KG1 (cell line): ENCODE measurements around the gene IGFBP4.

Source experiments
- DNase-seq: peaks from one replicate; lab custom pipeline; 2025; lab: John Stamatoyannopoulos, UW

Gene IGFBP4

DNA sequence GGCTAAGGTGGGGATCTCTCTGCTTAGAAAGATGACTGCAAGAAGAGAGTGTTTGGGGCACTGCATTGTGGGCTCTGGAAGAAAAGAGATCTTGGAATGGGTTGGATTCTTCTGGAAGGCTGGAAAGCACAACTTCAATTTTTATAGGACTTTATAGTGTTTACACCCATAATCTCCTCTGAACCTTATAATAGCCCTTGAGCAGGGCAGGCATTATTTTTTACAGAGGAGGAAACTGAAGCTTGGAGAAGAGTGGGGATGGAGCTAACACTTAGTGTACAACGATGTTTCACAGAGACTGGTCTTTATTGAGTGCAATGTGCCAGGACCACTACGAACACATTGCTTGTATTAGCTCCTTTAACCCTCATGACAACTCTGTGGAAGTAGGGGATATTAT is 47.7 kb downstream of the IGFBP4 start:
- DNase-seq = no peak

DNA sequence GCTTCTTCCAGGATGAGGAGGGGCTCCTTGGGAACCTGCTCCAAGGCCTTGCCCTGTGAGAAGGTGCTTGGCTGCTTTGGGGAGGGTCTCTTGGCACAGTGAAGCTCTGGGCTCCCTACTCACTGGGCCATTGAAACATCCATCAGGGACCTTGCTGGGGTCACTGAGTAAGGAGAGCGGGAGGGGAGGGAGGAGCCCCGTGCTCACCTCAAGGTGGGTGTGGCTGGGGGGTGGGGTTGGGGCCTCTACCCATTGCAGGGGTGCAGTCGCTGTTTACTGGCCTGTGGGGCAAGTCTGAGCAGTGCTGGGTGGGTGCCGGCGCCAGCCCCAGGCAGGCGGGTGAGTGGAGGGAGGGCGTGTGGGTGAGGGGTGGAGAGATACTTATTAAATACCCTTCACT is 48.2 kb downstream of the IGFBP4 start:
- no peak for DNase-seq

DNA sequence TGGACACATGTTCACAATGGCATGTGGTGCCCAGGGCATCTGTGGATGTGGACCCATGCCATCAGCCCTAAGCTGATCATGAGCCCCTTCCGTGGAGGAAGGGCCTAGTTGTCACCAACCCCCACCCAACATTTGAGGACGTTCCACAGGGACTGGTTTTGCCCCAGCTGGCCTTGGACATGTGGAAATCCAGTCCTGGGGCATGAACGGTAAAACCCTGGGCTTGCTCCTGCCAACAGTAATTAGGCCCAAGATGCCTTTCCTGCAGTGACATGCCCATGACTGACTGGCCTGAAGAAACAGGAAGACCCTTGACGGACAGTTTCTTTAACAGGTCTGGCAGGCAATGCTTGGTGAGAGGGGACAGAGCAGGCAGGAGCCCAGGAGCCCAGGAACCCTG is 50.4 kb downstream of the IGFBP4 start:
- no peak for DNase-seq

DNA sequence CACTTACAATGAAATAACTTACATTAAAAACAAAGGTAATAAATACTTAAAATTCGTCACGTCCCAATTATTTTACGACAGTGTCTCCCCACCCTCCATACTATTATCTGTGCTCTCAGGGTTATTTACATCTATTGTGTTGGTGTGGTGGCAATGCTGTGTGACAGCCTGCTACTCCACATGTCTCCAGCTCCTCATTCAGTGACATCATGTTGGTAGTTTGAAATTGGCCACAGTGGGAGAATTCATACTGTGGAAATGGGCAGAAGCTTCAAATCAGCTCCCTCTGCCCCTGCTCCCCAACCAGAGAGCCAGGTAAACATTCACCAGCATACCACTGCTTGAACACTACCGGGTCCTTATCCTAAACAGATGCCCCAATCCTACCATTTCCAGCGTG is 51.9 kb downstream of the IGFBP4 start:
- DNase-seq = no peak

DNA sequence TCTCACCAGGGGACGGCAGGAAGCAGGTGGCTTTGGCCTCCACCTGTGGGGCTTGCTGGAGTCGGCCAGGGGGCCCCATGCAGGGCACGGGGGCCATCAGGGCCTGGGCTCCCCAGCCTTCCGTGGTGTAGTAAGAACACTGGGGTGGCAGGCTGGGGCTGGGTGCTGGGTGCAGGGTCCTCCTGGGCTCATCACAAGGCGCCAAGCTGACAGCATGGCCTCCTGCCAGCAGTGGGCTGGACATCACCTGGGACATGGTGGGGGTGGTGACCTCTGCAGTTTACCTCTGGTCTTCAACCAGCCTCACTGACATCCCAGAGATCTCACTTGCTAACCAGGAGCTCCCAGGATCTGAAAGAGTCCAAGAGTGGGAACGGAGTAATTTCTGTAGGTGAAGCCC is 52.9 kb downstream of the IGFBP4 start:
- no peak for DNase-seq

DNA sequence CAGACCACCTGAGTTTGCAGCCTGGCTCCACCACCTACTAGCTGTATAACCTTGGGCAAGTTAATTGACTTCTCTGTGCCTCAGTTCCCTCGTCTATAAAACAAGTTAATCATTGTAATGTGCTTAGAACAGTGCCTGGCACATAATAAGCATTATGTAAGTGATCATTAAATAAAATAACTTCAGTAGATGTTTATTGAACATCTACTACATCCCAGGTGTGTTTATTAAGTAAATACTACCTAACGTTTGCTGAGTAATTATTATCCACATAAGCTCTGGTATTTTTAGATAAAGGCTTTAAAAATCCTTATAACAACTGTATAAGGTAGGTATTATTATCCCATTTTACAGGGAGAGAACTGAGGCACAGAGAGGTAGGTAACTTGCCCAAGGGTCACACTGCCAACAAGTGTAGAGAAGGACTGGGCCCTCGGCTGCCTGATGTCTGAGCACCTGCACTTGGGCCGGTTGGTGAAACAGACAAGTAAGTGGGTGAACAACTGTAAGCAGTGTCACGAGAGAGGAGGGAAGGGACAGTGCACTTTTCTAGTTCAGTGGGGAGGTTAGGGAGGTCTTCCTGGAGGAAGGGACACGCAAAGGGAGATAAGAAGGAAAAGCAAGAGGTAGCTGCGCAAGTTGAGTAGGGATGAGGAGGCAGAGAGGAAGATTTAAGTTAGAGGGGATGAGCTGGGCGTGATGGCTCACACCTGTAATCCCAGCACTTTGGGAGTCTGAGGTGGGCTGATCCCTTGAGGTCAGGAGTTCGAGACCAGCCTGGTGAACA is 53.6 kb downstream of the IGFBP4 start:
- DNase-seq = no peak

DNA sequence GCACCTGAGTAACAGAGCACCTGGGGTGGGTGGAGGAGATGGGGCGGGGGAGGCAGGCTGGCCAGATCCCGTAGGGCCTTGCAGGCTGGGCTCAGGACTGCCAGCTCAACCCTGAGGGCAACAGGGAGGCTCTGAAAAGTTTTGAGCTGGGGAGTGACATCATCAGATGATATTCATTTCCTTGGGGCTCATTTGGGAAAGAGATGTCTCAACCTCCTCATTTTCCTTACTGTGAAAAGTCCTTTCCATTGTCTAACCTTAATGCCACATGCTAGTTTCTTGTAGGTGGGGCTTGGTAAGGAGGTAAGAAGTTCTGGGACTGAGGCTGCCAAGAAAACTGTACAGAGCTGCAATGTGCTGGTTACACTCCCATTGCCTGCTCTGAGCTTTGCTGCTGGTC is 54.4 kb downstream of the IGFBP4 start:
- no peak for DNase-seq

DNA sequence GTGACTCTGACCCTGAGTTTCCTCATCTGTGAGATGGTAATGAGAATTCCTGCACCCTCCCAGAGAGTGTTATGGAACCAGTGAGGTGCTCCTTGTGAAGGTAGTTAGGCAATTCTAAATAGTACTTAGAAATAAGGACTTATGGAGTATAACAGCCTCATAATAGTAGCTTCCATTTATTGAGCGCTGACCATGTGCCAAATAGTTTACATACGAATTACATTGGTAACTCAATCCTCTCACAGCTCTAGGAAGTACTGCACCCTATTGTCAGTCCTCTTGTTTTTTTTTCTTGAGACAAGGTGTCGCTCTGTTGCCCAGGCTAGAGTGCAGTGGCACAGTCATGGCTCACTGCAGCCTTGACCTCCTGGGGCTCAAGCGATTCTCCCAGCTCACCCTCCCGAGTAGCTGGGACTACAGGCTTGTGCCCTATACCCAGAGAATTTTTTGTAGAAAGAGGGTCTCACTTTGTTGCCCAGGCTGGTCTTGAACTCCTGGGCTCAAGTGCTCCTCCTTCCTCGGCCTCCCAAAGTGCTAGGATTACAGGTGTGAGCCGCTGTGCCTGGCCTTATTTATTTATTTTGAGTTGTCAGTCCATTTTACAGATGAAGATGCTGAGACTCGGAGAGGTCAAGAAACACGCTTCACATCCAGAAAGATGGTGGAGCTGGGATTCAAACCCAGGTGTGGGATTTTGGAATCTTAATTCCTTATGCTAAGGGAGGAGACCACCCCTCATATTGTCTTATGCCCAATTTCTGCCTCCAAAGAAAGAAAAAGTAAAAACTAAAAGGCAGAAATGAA is 55.2 kb downstream of the IGFBP4 start:
- DNase-seq = no peak

DNA sequence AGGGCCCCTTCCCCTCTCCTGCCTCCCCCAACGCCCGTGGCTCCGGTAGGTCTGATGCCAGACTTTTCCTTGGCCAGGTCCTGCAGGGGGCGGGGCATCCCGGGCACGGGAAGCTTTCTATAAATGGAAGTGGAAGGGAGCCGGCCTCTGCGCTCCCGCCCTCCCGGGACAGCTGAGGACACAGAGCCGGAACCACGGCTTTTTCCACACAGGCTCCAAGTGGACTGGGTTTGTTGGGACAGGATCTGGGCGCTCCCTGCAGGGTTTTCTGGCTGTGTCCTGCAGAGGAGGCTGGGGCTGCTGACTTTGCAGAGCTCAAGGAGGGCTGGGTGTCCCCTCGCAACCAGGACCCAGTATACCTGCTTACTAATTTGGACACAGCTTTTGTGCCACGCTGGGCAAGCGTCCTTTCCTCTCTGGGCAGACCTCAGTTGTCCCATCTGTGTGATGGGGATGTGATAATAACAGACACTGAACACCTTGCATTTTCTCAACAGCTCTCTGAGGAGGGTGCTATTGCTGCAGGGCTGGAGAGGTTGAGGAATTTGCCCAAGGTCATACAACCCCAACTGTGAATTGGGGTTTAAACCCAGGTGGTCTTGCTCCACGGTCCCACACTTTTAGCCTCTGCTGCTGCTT is 56.4 kb downstream of the IGFBP4 start:
- no peak for DNase-seq

DNA sequence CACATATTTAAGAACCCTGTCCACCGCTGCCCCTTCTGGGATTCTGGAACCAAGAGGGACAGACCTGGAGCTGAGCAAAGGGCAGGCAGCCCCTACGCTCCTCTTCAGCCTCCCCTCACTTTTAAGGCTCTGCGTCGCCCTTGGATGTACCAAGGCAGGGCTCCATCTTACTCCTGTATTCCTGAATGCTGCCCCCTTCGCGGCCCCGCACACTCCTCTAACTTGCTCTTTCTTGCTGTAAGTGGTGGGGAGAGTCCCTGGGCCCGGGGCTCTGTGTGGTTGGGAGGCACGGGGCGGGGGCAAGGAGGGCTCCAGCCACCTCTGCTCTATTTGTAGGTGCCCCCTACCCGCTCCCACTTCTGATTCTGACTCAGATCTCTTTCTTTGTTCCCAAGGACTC is 56.9 kb downstream of the IGFBP4 start:
- DNase-seq = no peak

DNA sequence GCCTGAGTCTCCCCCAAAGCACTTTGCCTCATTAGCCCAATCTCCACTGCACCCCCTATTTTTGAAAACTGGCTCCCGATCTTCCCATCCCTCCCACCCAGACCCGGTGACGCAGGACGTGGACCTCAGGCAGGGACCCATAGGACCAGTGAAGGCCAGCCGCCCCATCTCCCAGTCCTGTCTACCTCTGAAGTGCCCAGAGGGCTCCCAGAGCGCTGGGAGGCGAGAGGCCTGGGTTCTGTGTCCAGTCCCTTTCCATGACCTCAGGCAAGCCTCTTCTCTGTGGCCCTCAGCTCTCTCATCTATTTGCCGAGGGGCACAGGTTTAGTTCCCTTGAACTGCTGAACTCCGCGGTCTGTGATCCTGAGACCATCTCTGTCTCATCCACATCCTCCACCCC is 57.5 kb downstream of the IGFBP4 start:
- DNase-seq = no peak

DNA sequence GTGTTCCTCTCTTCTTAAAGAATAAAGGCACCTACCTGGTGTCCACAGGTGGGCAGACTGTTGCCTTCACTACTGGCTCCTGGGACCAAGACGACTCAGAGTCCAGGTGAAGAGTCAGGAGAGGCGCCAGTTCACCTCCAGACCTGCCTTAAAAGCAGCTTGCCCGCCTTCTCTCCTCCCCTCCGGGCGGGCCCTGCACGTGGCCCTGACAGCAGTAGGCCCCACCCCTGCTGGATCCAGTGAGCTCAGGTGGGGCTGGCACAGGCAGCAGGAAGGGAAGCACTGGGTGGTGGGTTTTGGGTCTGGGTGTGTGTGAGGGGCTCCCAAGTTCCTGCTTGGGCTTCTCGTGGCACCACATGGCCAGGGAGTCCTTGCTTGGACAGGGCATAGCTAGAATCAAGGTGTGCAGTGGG is 58.3 kb downstream of the IGFBP4 start, which contains the start of gene TNS4:
TNS4 (minus strand) TSS at position 125 of the 413 bp plus-strand sequence. CDS start 5,198 bp downstream, outside the sequence.
- no peak for DNase-seq

DNA sequence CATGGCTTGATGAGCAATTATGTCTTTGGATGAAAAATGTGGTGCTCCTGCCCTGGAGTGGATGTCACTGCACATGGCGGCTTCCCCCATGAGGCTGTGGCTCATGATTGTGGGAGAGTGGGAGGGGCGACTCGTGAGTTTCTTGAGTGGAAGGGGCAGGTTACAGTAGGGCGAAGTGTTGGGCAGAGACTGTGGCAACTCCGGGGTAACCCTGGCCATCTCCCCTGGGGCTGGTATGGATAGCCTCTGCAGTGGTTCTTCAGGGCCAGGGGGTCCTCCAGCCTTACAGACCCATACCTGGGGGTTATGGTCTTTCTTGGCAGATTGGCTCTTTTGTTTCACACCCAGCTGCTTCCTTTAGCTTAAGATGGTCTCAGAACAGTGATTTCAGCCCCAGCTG is 59.5 kb downstream of the IGFBP4 start:
- no peak for DNase-seq

DNA sequence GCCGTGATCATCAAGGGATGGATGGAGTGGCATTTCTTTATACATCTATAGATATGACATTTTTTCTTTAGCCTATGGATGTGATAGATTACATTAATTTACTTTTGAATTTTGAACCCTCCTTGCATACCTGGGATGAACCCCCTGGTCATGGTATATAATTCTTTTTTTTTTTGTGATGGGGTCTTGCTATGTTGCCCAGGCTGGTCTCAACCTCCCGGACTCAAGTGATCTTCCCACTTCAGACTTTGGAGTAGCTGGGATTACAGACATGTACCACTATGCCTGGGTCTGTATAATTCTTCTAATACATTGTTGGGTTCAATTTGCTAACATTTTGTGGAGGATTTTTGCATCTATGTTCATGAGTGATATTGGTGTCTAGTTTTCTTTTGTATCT is 59.9 kb downstream of the IGFBP4 start:
- DNase-seq = no peak

DNA sequence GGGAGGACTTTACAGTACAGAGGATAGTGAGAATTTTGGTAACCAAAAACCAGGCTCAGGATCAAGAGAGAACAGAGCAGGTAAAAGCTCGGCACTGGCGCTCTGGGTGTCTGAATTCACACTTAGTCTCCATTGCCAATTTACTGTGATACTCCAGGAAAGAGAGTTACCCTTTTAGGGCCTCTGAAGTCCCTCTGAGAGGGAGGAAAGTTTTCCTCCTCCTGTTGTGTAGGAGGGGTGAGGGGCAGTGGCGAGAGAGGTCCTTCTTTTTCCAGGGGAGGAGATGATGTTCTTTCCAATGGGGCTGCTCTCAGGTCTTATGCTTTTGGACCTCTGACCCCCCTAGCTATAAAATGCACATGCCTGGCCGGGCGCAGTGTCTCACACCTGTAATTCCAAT is 63.5 kb downstream of the IGFBP4 start:
- DNase-seq = no peak
